Ovary (tissue), 3 donors: ENCODE data around the gene NACA2.

Experiments
- POLR2A ChIP-seq: fragments of 450-650 bp; IDR thresholded peaks from one replicate; pipeline ENCODE4 v1.6.1; 2017; ENCODE audit warnings: antibody characterized with exemption, mild to moderate bottlenecking, moderate library complexity
- TF ChIP-seq, protein P1 (sequence below), 3 donors: fragments of 450-650 bp in 2 of 3; fragments of 200-600 bp in 1 of 3; IDR thresholded peaks; one replicate each; pipeline versions ENCODE4 v1.5.1 to v1.8.0; 2016 to 2022; ENCODE audit warnings: antibody characterized with exemption in 3 of 3, mild to moderate bottlenecking in 1 of 3
- donor health status: DM: no; HTN: no; CAD: no.

DNA sequence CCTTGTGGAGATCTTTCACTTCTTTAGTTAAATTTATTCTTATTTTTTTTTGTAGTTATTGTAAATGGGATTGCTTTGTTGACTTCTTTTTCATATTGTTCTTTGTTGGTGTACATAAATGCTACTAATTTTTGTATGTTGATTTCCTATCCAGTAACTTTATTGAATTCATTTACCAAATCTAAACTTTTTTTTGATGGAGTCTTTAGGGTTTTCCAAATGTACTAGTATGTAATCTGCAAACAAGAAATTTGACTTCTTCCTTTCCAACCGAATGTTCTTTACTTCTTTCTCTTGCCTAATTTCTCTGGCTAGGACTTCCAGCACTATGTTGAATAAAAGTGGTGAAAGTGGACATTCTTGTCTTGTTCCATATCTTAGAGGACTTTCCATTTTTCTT, 41.8 kb upstream of the NACA2 start:
- no peak for TF ChIP-seq POLR2A
- TF ChIP-seq, protein P1, sequence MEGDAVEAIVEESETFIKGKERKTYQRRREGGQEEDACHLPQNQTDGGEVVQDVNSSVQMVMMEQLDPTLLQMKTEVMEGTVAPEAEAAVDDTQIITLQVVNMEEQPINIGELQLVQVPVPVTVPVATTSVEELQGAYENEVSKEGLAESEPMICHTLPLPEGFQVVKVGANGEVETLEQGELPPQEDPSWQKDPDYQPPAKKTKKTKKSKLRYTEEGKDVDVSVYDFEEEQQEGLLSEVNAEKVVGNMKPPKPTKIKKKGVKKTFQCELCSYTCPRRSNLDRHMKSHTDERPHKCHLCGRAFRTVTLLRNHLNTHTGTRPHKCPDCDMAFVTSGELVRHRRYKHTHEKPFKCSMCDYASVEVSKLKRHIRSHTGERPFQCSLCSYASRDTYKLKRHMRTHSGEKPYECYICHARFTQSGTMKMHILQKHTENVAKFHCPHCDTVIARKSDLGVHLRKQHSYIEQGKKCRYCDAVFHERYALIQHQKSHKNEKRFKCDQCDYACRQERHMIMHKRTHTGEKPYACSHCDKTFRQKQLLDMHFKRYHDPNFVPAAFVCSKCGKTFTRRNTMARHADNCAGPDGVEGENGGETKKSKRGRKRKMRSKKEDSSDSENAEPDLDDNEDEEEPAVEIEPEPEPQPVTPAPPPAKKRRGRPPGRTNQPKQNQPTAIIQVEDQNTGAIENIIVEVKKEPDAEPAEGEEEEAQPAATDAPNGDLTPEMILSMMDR (IDR thresholded peaks at IDR 0.05) = no peak
